Central memory CD8-positive, alpha-beta T cell (primary cell): ENCODE data around the gene ATF6.

Source experiments
- ATAC-seq: fragments of 150-1000 bp; cut with Tn5 transposase; replicated peaks from 2 replicates; pipeline ENCODE4 v1.10.0; 2022; ENCODE audit warnings: mild to moderate bottlenecking, moderate FRiP score, moderate number of reproducible peaks; ENCODE audit not compliant: poor library complexity, severe bottlenecking; ENCODE audit errors: extremely low read depth
- DNase-seq, 2 donors: peaks; one replicate each; pipeline ENCODE4 v3.0.0; 2021; ENCODE audit warnings: low spot score in 2 of 2
- H3K27ac Mint-ChIP-seq: one replicate; pipeline ENCODE4 v1.8.0; 2022; ENCODE audit warnings: low read depth, mild to moderate bottlenecking, moderate library complexity, mixed read lengths
- H3K27me3 Mint-ChIP-seq: one replicate; pipeline ENCODE4 v1.8.0; 2022; ENCODE audit warnings: mixed read lengths
- H3K36me3 Mint-ChIP-seq: one replicate; pipeline ENCODE4 v1.8.0; 2022; ENCODE audit warnings: mild to moderate bottlenecking, moderate library complexity, mixed read lengths; ENCODE audit not compliant: insufficient read depth
- H3K4me1 Mint-ChIP-seq: one replicate; pipeline ENCODE4 v1.8.0; 2022; ENCODE audit warnings: mixed read lengths
- H3K4me3 Mint-ChIP-seq: one replicate; pipeline ENCODE4 v1.8.0; 2022; ENCODE audit warnings: mild to moderate bottlenecking, moderate library complexity, mixed read lengths
- H3K9me3 Mint-ChIP-seq: one replicate; pipeline ENCODE4 v1.8.0; 2022; ENCODE audit warnings: mixed read lengths

ATF6 gene

GRCh38 chr1:161726473-161727255 lies 39.5 kb upstream of the ATF6 start:
- peaks cover 11% of the 10 kb centered on the region for H3K36me3 Mint-ChIP-seq
- H3K4me1 Mint-ChIP-seq, result peaks cover 52% of the 10 kb centered on the region
- peak overlapping the region; percentile 96 for H3K4me3 Mint-ChIP-seq
- ATAC-seq (peak; percentile 69), DNase-seq (peak; percentile 50 to 63)
- H3K9me3 Mint-ChIP-seq, result no peaks in the 10 kb centered on the region
- H3K27ac Mint-ChIP-seq, result peak overlapping the region; percentile 96
- H3K27me3 Mint-ChIP-seq, result no peaks in the 10 kb centered on the region

DNA sequence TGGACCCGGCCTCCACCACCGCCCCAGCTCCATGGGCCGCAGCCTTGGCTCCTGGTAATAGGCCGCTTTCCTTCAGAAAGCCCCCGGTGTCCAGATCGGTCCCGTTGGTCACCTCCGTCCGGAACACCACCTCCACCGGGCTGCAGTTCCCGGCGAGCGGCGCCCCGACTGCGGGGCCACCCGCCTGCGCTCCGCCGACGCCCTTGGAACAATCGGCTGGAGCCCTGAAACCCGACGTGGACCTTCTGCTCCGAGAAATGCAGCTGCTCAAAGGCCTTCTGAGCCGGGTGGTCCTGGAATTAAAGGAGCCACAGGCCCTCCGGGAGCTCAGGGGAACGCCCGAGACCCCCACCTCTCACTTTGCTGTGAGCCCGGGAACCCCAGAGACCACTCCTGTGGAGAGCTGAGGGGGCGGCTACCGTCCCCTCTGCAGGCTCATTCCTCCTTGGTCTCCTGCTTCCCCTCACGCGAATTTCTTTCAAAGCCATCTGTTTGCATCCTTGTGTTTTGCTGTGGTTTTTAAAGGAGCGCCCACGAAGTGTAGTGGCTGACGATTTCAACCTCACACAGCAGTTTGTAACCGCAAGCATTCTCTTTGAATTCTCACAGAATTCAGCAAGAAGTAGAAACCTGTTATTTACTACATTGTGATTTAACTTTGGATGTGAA lies 38.7 kb upstream of the ATF6 start:
- peaks cover 57% of the 10 kb centered on the region for H3K4me1 Mint-ChIP-seq
- peaks cover 11% of the 10 kb centered on the region for H3K36me3 Mint-ChIP-seq
- peak overlapping the region; percentile 96 for H3K4me3 Mint-ChIP-seq
- no peaks in the 10 kb centered on the region for H3K27me3 Mint-ChIP-seq
- peak overlapping the region; percentile 96 for H3K27ac Mint-ChIP-seq
- peak; percentile 28 to 37 for DNase-seq
- ATAC-seq, result peak; percentile 42
- no peaks in the 10 kb centered on the region for H3K9me3 Mint-ChIP-seq

- H3K4me1 Mint-ChIP-seq, result peaks cover 62% of the 10 kb centered on the region
- no peak for ATAC-seq
- no peak overlapping the region for H3K4me3 Mint-ChIP-seq
Measured at GRCh38 chr1:161728376-161729226, 37.5 kb upstream of the ATF6 start.

GRCh38 chr1:161730050-161730564 lies 36.0 kb upstream of the ATF6 start:
- Mint-ChIP-seq H3K27me3 (no peaks in the 10 kb centered on the region), H3K27ac (peak overlapping the region; percentile 47), H3K9me3 (no peaks in the 10 kb centered on the region), H3K4me3 (no peak overlapping the region), H3K36me3 (peaks cover 11% of the 10 kb centered on the region), H3K4me1 (peaks cover 57% of the 10 kb centered on the region)
- ATAC-seq (no peak), DNase-seq (no peak)

More at GRCh38 chr1:161728376-161729226, 37.5 kb upstream of the ATF6 start:
- Mint-ChIP-seq H3K9me3 (no peaks in the 10 kb centered on the region), H3K36me3 (peaks cover 11% of the 10 kb centered on the region), H3K27ac (no peak overlapping the region), H3K27me3 (no peaks in the 10 kb centered on the region)
- DNase-seq, result no peak

DNA sequence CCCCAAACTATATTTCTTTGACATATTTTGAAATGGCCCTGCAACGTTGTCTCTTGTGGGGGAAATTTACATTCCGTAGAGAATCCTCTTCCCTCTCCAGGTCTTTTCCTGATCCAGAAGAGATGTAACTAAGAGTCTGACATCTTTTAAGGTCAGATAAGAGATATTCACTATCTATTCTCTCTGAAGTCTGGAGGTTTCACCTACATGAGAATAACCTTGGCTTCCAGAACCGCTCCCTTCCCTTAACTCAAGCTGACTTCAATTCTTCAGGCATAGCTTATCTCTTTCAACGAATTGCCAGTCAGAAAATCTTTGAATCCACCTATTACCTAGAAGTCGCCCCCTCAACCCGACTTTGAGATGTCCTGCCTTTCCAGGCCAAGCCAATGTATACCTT lies 34.9 kb upstream of the ATF6 start:
- Mint-ChIP-seq H3K4me3 (peak overlapping the region; percentile 17), H3K27me3 (no peaks in the 10 kb centered on the region), H3K4me1 (peaks cover 52% of the 10 kb centered on the region), H3K36me3 (peaks cover 7% of the 10 kb centered on the region), H3K27ac (no peak overlapping the region), H3K9me3 (no peaks in the 10 kb centered on the region)
- DNase-seq (no peak), ATAC-seq (no peak)

DNA sequence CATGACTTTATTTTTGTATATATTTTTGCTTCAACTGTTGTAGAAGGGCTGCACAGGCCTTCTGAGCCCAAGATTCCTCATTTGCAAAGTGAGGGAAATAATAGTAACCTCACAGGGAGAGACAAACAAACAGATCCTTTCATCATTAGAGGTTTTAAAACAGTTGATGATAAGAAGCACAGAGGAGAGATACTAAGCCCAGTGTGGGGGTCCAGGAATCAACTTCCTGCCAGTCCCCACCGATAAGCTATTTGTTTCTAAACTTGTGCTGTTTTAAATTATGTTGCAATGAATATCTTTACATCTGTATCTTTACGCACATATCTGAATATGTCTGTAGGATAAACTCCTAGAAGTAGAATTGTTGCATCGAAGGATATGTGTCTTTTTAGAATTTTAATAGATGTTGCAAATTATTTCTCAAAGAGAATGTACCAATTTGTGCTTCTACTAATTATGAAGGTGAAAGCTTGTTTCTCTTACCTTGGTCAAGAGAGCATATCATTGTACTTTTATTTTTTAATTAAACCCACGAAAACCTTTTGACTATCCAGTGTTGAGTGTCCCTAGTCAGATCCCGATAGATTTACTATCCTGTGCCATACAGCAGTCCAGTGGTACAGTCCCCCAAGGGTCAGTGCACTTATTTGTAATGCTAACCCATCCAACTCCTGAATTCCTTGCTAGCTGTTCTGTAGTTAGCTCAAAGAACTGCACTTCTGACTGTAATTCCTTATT lies 34.0 kb upstream of the ATF6 start:
- ATAC-seq (no peak), DNase-seq (no peak)
- peaks cover 4% of the 10 kb centered on the region for H3K36me3 Mint-ChIP-seq
- H3K4me1 Mint-ChIP-seq, result peaks cover 51% of the 10 kb centered on the region
- H3K4me3 Mint-ChIP-seq, result no peak overlapping the region
- no peaks in the 10 kb centered on the region for H3K9me3 Mint-ChIP-seq
- H3K27me3 Mint-ChIP-seq, result no peaks in the 10 kb centered on the region
- no peak overlapping the region for H3K27ac Mint-ChIP-seq

- ATAC-seq (no peak), DNase-seq (no peak)
- H3K9me3 Mint-ChIP-seq, result no peaks in the 10 kb centered on the region
- no peaks in the 10 kb centered on the region for H3K36me3 Mint-ChIP-seq
- H3K4me1 Mint-ChIP-seq, result peaks cover 44% of the 10 kb centered on the region
- no peaks in the 10 kb centered on the region for H3K27me3 Mint-ChIP-seq
- no peak overlapping the region for H3K4me3 Mint-ChIP-seq
- no peak overlapping the region for H3K27ac Mint-ChIP-seq
Measured at GRCh38 chr1:161733526-161733925, 32.6 kb upstream of the ATF6 start.

- H3K27ac Mint-ChIP-seq, result no peak overlapping the region
- H3K27me3 Mint-ChIP-seq, result no peaks in the 10 kb centered on the region
- no peaks in the 10 kb centered on the region for H3K9me3 Mint-ChIP-seq
- DNase-seq (no peak), ATAC-seq (no peak)
- H3K4me1 Mint-ChIP-seq, result peaks cover 49% of the 10 kb centered on the region
- no peak overlapping the region for H3K4me3 Mint-ChIP-seq
- no peaks in the 10 kb centered on the region for H3K36me3 Mint-ChIP-seq
Measured at GRCh38 chr1:161735837-161736236, 30.3 kb upstream of the ATF6 start.

DNA sequence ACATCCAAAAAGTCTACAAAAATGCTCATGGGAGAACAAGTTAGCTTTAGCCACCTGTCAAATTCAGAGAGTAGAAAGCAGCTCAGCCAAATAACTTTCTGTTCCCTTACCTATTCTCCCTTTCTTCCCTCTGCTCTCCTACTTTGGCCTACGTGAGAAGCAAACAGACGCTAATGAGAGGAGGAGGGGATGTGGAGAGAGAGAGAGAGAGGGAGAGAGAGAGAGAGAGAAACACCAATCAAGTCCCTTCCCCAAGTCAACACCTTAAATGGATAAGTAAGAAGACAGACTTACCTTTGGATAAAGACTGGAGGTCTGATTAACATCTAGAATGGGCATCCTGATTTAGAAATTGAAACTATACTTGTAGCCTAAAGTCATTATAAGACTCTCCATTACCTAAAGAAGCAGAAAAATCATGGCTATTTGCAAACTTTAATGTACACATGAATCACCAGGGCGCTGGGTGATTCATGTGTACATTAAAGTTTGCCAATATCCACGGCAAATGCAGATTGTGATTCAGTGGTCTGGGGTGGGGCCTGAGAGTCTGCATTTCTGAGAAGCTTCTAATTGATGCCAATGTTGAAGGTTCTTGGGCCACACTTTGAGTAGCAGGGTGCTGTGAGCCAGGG lies 29.7 kb upstream of the ATF6 start:
- H3K4me3 Mint-ChIP-seq, result no peak overlapping the region
- peaks cover 51% of the 10 kb centered on the region for H3K4me1 Mint-ChIP-seq
- no peaks in the 10 kb centered on the region for H3K27me3 Mint-ChIP-seq
- no peak for ATAC-seq
- H3K9me3 Mint-ChIP-seq, result no peaks in the 10 kb centered on the region
- DNase-seq, result no peak
- no peaks in the 10 kb centered on the region for H3K36me3 Mint-ChIP-seq
- no peak overlapping the region for H3K27ac Mint-ChIP-seq

DNA sequence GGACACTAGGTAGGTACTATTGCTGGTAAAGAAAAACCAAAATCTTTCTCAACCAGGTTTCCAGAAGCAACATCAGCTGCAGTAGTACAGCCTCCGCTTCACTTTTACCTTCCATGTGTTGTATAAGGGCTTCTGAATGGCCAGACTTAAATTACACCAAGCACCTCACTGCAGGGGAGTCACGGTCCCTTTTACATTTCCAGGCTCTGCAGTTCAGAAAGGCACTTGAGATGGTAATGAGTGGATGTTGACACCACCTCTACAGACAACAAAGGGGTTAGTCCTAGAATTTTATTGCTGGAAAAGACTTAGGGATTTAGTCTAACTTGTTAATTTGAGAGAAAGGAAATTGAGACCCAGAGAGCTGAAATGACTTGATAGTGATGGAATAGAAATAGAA lies 28.5 kb upstream of the ATF6 start:
- Mint-ChIP-seq H3K27ac (no peak overlapping the region), H3K4me1 (peaks cover 44% of the 10 kb centered on the region), H3K9me3 (no peaks in the 10 kb centered on the region), H3K4me3 (no peak overlapping the region), H3K27me3 (no peaks in the 10 kb centered on the region), H3K36me3 (no peaks in the 10 kb centered on the region)
- DNase-seq, result no peak
- ATAC-seq, result no peak

GRCh38 chr1:161738627-161739287 lies 27.4 kb upstream of the ATF6 start:
- Mint-ChIP-seq H3K9me3 (no peaks in the 10 kb centered on the region), H3K4me1 (peaks cover 42% of the 10 kb centered on the region), H3K27me3 (no peaks in the 10 kb centered on the region), H3K4me3 (peak overlapping the region; percentile 64), H3K27ac (peak overlapping the region; percentile 81), H3K36me3 (no peaks in the 10 kb centered on the region)
- ATAC-seq (peak; percentile 98), DNase-seq (peak; percentile 32 to 67)
